ENCODE measurements around the gene VEZF1.

VEZF1 gene

GRCh38 chr17:57988301-57989250, 522 bp upstream of the VEZF1 start:
- peak overlapping the region; percentile 67 for H3K4me3 ChIP-seq (ENCODE audit: low read depth, low read length)
- no peaks in the 10 kb centered on the region for H3K36me3 ChIP-seq (ENCODE audit: control insufficient read depth, insufficient read depth, low read length)
- no peak for TF ChIP-seq CTCF (IDR thresholded peaks at IDR 0.05)
- peak overlapping the region; percentile 90 for H2AFZ ChIP-seq
- H3K27me3 ChIP-seq (ENCODE audit: control insufficient read depth, insufficient read depth, low read length): no peaks in the 10 kb centered on the region
- peaks cover 11% of the 10 kb centered on the region for H3K4me1 ChIP-seq
- H3K27ac ChIP-seq: peak overlapping the region; percentile 88
- peak overlapping the region; percentile 30 for H3K9ac ChIP-seq
- peak overlapping the region; percentile 81 for H3K4me2 ChIP-seq (ENCODE audit: low read length)
- no peaks in the 10 kb centered on the region for H3K9me3 ChIP-seq (ENCODE audit: control insufficient read depth, low read length)
- H3K79me2 ChIP-seq: peaks cover 14% of the 10 kb centered on the region

DNA sequence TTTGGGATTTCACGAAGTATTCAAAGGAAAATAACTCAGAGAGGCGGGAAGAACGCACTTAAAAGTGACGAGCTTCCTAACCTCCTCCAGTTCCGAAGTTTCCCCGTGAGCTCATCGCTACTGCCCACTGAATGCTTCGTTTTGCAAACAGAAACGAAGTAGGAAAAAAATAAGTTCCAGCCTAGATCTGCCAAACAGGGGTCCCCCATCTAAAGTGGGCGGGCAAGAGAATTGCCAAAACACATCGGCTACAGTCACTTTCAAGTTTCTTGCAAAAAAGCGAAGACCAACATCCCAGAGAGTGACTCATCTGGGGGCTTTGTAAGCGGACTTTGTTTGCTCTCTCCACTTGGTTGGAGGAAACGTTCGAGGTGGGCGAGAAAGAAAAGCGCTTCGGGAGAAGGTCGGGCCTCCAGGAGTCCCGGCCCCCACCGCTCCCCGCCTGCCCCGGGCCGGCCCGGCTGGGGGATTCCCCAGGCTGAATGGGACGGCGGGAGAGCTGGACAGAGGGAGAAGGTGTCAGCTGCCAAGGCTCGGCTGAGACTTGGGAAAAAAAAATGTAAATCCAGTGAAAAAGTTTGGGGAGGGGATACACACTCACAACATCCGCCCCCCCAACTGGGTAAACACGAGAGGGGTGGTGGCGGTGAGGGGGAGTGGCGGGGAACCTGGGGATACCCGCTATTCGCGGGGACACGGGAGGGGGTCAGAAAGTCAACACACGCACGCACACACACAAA, 1.0 kb downstream of the VEZF1 start:
- Histone ChIP-seq H3K79me2 (peaks cover 28% of the 10 kb centered on the region), H3K4me2 (ENCODE audit: low read length) (peak overlapping the region; percentile 97), H3K4me1 (peaks cover 12% of the 10 kb centered on the region), H2AFZ (peak overlapping the region; percentile 71), H3K36me3 (ENCODE audit: control insufficient read depth, insufficient read depth, low read length) (no peaks in the 10 kb centered on the region), H3K27me3 (ENCODE audit: control insufficient read depth, insufficient read depth, low read length) (no peaks in the 10 kb centered on the region), H3K27ac (peak overlapping the region; percentile 80), H3K4me3 (ENCODE audit: low read depth, low read length) (peak overlapping the region; percentile 77), H3K9ac (peak overlapping the region; percentile 56), H3K9me3 (ENCODE audit: control insufficient read depth, low read length) (no peaks in the 10 kb centered on the region)
- TF ChIP-seq CTCF (IDR thresholded peaks at IDR 0.05): no peak

DNA sequence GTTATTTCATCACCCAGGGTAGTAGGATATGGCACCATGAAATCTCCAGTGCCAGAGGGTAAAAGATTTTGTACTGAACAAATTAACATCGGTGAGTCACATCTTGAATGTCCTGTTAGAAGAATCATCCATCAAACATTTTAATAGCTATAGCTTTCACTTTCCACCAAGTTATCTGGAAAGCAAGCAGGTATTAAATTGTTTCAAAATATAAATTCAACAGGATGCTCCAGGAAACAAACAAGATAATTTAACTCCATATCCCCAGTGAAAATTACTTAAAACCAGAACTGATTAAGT, 2.4 kb downstream of the VEZF1 start:
- Histone ChIP-seq H3K79me2 (peaks cover 28% of the 10 kb centered on the region), H2AFZ (no peak overlapping the region), H3K27me3 (ENCODE audit: control insufficient read depth, insufficient read depth, low read length) (no peaks in the 10 kb centered on the region), H3K4me2 (ENCODE audit: low read length) (no peak overlapping the region), H3K4me1 (peaks cover 12% of the 10 kb centered on the region), H3K27ac (no peak overlapping the region), H3K9ac (no peak overlapping the region), H3K9me3 (ENCODE audit: control insufficient read depth, low read length) (no peaks in the 10 kb centered on the region), H3K4me3 (ENCODE audit: low read depth, low read length) (peak overlapping the region; percentile 13), H3K36me3 (ENCODE audit: control insufficient read depth, insufficient read depth, low read length) (no peaks in the 10 kb centered on the region)
- TF ChIP-seq CTCF (IDR thresholded peaks at IDR 0.05): no peak

GRCh38 chr17:57984936-57985674, 2.9 kb downstream of the VEZF1 start:
- Histone ChIP-seq H3K27ac (no peak overlapping the region), H3K9me3 (ENCODE audit: control insufficient read depth, low read length) (no peaks in the 10 kb centered on the region), H3K4me1 (peaks cover 12% of the 10 kb centered on the region), H2AFZ (no peak overlapping the region), H3K27me3 (ENCODE audit: control insufficient read depth, insufficient read depth, low read length) (no peaks in the 10 kb centered on the region), H3K4me3 (ENCODE audit: low read depth, low read length) (no peak overlapping the region), H3K36me3 (ENCODE audit: control insufficient read depth, insufficient read depth, low read length) (no peaks in the 10 kb centered on the region), H3K9ac (no peak overlapping the region), H3K79me2 (peaks cover 28% of the 10 kb centered on the region), H3K4me2 (ENCODE audit: low read length) (no peak overlapping the region)
- TF ChIP-seq CTCF (IDR thresholded peaks at IDR 0.05): no peak
